GM19395 (cell line): ENCODE data around the gene PDIA5.
"Not testable (repeated sequence)": the region's sequence is repeated elsewhere in the genome, so short reads cannot be mapped to it uniquely, and the experiment has no call there.

ENCODE experiments used
- ATAC-seq: cut with Tn5 transposase; IDR thresholded peaks from one replicate; pipeline ENCODE4 v1.9.1; 2021; ENCODE audit warnings: mild to moderate bottlenecking, moderate library complexity; ENCODE audit not compliant: unreplicated experiment

PDIA5 gene

DNA sequence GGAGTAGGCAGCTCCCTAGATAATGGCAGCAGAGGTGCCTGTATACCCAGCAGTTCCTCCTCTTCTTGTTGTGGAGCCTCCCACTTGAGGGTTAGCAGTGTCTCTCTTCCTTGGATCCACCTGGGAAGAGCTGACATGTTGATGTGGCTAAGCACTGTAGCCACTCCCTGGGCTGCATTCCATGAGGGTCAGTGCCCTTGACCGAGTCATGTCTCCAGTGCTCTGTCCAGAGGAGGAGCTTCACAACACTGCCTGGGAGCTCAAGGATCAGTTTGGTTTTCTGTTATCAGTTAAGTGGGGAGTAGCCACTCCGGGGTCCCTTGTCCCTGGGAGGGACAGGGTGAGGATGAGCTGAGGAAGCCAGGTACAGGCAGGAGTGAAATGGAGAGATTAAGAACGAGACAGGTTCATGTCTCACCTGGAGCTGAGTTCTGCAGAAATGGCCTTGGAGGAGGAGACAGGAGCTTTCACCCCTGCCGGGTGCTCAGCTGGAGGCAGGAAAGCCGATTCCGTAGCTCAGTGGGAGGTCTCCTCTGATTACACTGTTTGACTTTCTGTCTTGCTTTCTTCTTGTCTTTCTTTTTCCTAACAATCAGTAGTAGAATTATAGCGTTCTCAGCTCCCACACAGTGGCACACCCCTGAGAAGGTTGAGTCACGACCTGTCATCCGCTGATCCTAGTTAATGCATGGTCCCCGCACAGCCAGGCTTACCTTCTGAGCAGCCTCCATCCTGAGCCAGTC lies 77.0 kb downstream of the PDIA5 start:
- ATAC-seq: no peak

- no peak for ATAC-seq
These were observed 81.1 kb downstream of the PDIA5 start for GRCh38 chr3:123147754-123148535.

DNA sequence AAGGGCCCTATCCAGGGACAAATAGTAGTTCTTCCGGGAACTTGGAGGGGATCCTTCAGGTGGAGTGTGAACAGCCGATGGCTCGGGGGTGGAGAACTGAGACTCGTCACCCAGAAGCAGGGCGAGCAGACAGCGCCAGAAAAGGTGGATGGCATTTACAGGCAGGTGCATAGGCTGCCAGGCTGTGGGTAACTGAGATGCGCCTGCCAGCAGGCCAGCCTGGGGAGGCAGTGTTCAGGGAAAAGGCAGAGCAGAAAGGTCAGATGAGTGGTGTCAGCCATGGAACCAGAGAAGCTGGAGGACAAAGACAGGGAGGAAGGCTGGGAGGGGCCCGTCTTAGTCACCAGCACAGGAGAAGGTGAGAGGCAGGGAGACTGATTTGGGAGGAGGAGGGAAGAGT lies 81.9 kb downstream of the PDIA5 start:
- ATAC-seq: no peak

DNA sequence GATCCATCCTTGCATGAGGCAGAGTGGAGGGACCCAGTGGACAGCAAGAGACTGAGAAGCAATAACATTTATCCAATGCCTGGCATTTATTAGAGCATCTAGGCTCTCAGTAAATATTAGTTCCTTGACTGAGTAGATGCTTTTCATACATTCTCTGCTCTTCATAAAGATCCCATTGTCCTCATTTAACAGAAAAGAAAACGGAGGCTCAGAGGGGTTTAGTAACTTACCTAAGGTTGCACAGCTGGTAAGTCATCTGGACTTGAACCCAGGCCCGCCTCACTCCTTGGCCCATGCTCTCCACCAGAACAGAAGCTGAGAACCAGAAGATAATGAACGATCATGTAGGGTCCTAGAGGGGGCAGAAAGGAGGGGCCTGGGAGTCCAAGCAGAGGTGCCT lies 82.7 kb downstream of the PDIA5 start:
- ATAC-seq: no peak

DNA sequence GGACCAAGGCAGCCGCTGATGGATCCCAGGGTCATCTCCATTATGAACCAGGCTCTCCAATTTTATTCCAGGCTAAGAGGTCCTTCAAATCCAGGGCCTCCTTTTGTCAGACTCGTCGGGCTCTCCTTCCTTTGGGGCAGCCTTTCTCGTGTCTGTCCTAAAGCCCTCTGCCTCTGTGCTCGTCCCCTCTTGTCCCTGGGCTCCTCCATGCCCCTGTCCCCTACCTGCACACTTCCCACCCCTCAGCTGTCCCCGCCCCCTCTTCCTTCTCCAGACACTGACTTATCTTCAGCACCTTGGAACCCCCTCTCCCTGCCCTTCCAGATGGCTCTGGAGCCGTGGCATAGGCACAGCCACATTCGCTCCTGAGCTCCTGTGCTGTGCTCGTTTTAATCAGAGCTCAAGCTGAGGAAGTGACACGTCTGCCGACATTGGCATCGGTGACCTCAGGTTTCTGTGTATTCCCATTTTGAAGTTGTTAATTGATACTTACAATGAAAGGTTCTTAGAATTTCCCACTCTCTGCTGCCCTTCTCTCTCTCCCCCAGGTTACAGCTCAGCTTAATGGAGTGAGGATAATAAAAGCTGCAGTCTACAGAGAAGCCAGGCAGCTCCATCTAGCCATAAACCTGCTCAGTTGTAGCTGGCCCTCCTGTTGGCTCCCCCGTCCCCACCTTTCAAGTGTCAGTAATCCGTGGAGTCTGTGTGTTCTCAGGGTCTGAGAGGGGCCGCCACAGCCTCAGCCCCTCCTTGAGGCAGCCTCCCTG lies 83.8 kb downstream of the PDIA5 start:
- ATAC-seq: no peak

DNA sequence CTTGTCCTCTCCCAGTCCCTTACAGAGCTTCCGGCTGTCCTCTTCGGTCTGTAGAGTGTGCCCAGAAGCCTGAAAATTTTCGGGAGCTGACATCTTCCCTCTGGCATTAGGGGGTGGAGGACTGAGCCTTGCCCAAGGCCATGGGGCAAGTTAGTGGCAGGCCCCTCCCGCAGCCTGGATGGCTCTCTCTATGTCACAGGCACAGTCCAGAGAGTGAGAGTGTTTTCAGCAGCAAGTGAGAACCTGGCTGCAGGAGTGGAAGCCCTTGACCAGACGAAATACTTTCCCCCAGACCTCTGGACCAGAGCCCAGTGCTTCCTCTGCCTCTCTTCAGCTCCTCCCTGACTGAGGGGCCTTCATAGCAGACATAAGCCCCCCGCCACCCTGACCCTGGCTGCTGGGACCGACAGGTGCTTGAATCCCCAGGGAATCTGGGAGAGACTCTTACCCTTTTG lies 84.5 kb downstream of the PDIA5 start:
- no peak for ATAC-seq

- not testable (repeated sequence) for ATAC-seq
These were observed 85.1 kb downstream of the PDIA5 start for GRCh38 chr3:123151853-123152420.

DNA sequence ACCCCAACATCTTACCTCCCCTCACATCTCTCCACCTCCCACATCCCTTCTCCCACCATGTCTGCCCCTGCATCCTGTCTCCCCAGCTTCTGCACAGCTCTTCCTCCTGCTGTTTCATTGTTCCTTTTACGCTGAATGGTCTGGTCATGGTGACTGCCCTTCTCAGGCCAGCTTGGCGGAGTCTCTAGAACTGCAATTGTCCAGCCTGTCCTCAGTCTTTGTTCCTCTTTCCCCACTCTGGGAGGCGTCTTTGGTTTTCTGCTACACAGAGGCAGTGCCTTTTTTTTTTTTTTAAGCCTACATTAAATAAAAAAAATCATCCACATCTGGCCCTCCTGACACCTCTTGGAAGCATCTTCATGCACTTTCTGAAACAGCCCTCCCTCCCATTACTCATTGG lies 85.9 kb downstream of the PDIA5 start:
- ATAC-seq: no peak

DNA sequence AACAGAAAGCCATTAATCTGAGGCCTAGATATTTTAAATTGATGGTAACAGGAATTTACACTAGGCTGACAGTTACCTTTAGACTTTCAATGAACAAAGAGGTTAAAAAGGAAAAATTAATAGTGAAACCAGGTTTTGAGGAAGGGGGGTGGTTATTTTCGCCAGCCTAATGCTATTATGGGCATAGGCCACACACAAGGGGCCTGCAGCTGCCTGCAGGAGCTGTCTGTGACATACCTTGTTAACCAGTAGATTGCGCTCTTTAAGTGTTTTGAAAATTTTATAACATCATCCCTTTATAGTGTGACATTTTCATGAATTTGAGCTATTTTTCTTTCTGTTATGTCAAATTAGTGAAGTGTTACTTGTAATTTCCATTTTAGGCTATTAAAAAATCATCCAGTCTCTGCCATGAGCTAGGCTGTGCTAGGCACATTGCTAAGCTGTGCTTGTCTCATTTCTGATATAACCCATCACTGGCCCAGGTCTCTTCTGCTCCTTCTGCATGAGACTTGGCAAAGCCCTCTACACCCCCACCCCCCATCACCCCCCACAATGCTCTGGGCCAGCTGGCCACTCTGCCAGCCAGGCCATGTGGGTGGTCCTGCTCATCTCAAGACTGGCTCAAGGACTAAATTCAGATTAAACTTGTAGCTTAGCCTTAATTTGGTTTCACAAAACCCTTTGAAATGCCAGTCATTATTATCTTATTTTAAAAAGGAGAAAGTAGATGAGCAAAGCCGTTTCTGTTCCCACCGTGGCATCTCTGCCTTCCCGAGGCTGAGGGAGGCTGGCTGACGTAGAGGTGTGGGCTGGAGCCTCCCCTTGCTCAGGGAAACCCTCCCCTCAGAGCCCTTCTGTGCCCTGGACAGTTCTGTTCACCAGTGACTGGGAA lies 86.5 kb downstream of the PDIA5 start:
- ATAC-seq: no peak

DNA sequence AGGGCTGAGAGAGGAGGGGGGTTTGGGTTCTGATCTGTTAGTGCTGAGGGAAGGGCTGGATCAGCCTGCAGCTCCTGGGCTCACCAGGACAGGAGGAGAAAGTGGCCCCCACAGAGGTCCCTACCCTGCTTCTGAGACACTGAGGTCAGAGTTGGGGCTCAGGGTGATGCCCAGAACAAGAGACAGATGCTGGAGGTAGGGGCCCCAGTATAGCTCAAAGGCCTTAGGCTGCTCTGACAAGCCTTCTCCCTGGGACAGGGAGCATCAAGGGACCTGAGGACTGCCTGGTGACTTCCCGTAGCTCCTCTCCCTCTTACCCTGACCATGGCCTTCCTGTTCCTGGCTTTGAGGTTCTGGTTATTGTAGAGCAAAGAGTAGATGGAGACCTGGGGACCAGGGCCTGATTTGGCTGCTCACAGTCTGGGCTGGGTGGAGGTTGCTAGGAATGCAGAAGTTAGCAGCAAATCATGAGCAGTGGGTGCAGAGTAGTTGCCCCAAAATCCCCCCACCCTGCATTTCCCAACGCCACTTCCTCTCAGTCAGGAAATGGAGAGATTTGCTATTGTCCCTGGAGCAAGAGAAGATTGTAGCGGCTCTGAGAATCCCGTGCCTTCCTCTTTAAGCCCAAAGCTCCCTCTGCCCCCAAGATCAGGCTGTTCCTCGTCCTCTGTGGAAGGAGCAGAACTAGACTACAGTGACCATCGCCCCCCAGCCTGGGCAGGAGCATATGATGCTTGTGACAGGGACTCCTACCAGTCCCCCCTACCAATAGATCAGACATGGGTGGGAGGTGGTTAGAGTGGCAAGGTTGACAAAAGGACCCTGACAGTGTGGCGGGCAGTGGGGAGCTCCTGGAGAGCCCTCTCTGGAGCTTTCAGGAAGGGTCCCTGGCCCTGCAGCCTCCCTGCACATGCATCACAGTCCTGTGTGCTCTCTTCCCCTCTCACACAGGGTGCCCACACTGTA lies 87.5 kb downstream of the PDIA5 start:
- ATAC-seq: no peak

DNA sequence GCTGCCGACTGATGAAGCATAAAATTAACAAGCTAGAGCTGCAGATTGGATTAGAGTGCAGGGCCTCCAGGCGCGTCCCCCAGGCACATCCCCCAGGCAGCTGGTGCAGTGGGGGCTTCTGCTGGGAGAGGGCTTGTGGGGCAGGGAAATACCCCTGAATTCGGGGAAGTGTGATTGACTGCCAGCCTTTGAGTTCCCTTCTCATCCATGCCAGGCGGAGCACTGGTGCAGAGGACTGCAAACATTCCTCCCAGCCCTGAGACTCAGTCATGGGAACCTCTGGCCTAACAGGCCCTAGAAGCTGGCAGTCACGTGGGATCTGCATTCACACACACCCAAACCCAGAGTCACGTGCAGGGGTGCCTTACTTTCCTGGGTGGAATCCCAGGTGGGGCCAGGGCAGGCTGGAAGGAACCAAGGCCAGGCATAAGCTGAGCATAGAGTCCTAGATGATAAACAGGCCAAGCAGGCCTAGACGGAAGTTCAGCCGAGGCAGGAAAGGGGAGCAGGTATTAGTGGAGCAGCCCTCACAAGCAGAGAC lies 88.7 kb downstream of the PDIA5 start:
- ATAC-seq: no peak

- no peak for ATAC-seq
These were observed 89.6 kb downstream of the PDIA5 start for GRCh38 chr3:123156276-123156995.

DNA sequence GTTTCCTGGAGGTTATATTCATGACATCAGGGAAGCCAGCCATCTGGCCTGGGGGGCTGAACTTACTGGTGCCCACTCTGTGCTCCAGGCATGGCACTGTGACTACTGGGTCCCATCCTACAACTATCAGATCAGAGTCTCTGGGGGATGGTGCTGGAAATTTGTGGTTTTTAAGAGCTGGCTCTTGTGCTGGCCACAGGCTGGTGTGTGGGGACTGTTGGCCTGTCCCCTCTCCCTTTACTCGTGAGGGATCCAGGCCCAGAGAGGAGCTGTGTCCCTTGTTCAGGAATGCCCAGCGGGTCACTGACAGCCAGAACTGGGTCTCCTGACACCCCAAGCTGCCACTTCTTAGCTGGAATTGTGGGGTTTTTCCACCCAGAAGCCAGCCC lies 90.4 kb downstream of the PDIA5 start:
- no peak for ATAC-seq

DNA sequence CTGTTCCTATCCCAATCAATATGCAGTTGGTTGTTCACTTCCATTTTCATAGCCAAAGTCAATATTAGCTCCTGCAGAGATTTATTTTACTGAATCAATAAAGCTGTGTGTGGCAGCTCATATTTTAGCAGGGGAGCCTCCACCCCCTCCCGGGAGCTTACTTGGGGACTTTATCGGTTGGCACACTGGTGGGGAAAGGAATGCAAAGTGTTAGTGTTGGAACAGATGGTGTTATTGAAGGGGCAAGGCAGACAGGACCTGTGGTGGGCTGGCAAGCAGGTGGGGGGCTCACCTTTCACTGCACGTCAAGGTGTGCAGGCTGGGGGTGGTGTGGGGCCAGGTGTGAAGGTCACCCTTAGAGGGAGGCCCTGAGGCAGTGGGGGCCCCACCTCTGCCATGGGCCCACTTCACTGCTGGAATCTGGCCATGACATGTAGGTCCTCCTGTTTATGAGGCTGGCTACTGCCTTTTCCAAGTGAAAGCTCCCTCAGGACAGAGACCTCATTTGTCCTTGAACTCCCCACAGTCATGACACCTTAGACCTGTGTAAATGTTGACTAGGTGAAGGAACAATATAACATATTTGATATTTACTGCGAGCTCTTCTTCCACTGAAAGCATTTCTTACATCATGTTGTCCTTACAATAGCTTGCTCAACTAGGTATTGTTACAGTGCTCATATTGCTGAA lies 90.9 kb downstream of the PDIA5 start:
- ATAC-seq: no peak

GRCh38 chr3:123158330-123158729 lies 91.5 kb downstream of the PDIA5 start:
- no peak for ATAC-seq

- ATAC-seq: no peak
These were observed 92.1 kb downstream of the PDIA5 start for GRCh38 chr3:123158899-123159390.

GRCh38 chr3:123159926-123160635 lies 93.3 kb downstream of the PDIA5 start:
- no peak for ATAC-seq
